Left lung (tissue), 10 donors: Measurements from ENCODE around the gene PEF1. TPM values are rescaled to one million over a fixed set of nuclear protein-coding genes. Genes with fewer than 3 reads are reported as not detected.

Experiments used
- ATAC-seq: fragments of 200-7000 bp; cut with Tn5 transposase; one replicate; pipeline ENCODE4 v1.9.1; 2020; ENCODE audit warnings: moderate library complexity
- DNase-seq, 4 donors: peaks; one replicate each; pipeline ENCODE4 v3.0.0-alpha.2; 2013 to 2020
- H3K27ac ChIP-seq, 2 donors: fragments of 200-600 bp; sonication (generic) in 1 of 2; one replicate each; pipeline versions ENCODE4 v1.5.0 to v1.8.0; 2020 to 2021
- H3K27me3 ChIP-seq, 2 donors: fragments of 200-600 bp; sonication (generic) in 1 of 2; one replicate each; pipeline versions ENCODE4 v1.5.0 to v1.8.0; 2020 to 2021
- H3K36me3 ChIP-seq, 2 donors: fragments of 200-600 bp; sonication (generic) in 1 of 2; one replicate each; pipeline versions ENCODE4 v1.5.0 to v1.8.0; 2020 to 2021
- H3K4me1 ChIP-seq, 2 donors: fragments of 200-600 bp; one replicate each; pipeline ENCODE4 v1.8.0; 2021
- H3K4me3 ChIP-seq, 2 donors: fragments of 200-600 bp; sonication (generic) in 1 of 2; one replicate each; pipeline versions ENCODE4 v1.5.0 to v1.8.0; 2020 to 2021; ENCODE audit warnings: mild to moderate bottlenecking in 1 of 2
- H3K9me3 ChIP-seq, 2 donors: fragments of 200-600 bp; sonication (generic) in 1 of 2; one replicate each; pipeline versions ENCODE4 v1.5.0 to v1.8.0; 2020 to 2021
- intact Hi-C, 2 donors: fragments of 100-400 bp; cut with DNase I; formaldehyde crosslinking; loops; one replicate each; pipeline versions ENCODE4 v1.11.2 to v1.14.2; 2022
- polyA plus RNA-seq, 6 donors: library from polyadenylated mRNA; unstranded; fragments of 120-200 nt; gene quantifications; one replicate each; pipeline ENCODE4 v1.2.1, GENCODE V29; 2013; ENCODE audit not compliant: insufficient read length in 6 of 6
- total RNA-seq, 2 donors: library from RNA; stranded (reverse); fragmentation: NEBNext Ultra II Directional; extraction: Animal tissue kit (Norgen Biotek cat#: 25700); gene quantifications; one replicate each; pipeline ENCODE4 v1.2.1, GENCODE V29; 2021
- TF ChIP-seq, protein P1 (sequence below), 2 donors: fragments of 200-600 bp; sonication (generic) in 1 of 2; IDR thresholded peaks; one replicate each; pipeline versions ENCODE4 v1.5.0 to v1.8.0; 2021; ENCODE audit warnings: antibody characterized with exemption in 2 of 2
- donor health status: DM: no; HTN: yes; CAD: no.
- donor health status: DM: no; HTN: no; CAD: no.

Gene PEF1
- total and polyA plus RNA-seq, 8 donors, result 55.4 to 75.8 (median 64.3) TPM

DNA sequence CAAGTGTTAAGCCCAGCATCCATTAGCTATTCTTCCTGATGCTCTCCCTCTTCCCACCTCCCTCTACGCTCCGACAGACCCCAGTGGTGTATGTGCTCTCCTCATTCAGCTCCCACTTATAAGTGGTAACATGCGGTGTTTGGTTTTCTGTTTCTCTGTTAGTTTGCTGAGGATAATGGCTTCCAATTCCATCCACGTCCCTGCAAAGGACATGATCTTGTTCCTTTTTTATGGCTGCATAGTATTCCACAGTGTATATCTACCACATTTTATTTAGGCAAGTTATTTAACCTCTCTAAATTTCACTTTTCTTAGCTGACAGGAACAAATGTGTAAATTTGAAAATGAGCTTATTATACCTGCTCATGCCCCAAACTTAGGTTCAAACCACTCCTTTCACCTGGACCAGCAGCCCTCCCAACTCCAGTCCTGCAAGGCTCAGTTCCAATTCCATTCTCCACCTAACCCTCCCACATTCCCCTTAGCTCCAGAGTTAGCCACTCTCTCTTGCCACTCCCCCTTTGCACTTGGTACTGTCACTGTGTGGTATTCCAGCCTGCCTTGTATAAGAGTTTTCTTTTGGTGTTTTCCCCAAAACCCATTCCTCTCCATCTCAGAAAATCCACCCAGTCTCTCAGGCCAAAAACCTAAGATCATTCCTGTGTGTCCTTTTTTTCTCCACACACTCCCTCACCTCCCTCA, 1.7 kb upstream of the PEF1 start:
- H3K4me1 ChIP-seq, result peaks cover 13 to 34% of the 10 kb centered on the region in 2 donors
- DNase-seq, result no peak
- H3K27me3 ChIP-seq, result no peaks in the 10 kb centered on the region
- H3K36me3 ChIP-seq, result no peaks in the 10 kb centered on the region
- intact Hi-C loops, result no loop called here
- H3K4me3 ChIP-seq, result no peak overlapping the region
- TF ChIP-seq, protein P1, sequence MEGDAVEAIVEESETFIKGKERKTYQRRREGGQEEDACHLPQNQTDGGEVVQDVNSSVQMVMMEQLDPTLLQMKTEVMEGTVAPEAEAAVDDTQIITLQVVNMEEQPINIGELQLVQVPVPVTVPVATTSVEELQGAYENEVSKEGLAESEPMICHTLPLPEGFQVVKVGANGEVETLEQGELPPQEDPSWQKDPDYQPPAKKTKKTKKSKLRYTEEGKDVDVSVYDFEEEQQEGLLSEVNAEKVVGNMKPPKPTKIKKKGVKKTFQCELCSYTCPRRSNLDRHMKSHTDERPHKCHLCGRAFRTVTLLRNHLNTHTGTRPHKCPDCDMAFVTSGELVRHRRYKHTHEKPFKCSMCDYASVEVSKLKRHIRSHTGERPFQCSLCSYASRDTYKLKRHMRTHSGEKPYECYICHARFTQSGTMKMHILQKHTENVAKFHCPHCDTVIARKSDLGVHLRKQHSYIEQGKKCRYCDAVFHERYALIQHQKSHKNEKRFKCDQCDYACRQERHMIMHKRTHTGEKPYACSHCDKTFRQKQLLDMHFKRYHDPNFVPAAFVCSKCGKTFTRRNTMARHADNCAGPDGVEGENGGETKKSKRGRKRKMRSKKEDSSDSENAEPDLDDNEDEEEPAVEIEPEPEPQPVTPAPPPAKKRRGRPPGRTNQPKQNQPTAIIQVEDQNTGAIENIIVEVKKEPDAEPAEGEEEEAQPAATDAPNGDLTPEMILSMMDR (IDR thresholded peaks at IDR 0.05), result no peak
- ATAC-seq, result no peak
- no peaks in the 10 kb centered on the region for H3K9me3 ChIP-seq
- H3K27ac ChIP-seq, result no peak overlapping the region

DNA sequence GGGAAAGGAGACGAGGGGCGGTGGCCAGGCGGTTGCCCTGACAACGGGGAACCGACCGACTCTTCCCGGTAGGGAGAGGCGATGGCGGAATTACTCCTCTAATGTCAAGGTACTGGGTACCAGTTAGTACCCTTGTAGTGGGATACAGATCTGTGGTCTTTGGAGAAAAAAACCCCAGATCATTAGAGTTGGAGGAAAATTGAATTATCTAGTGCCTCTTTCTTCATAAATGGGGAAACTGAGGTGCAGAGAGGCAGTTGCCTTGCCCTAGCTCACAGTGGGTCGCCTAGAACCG, 545 bp upstream of the PEF1 start:
- Histone ChIP-seq H3K27me3 (no peaks in the 10 kb centered on the region), H3K27ac (peak overlapping the region; percentile 97 to 98), H3K36me3 (no peaks in the 10 kb centered on the region), H3K4me3 (peak overlapping the region; percentile 70 to 72), H3K9me3 (no peaks in the 10 kb centered on the region), H3K4me1 (peaks cover 14 to 46% of the 10 kb centered on the region in 2 donors)
- DNase-seq (peak in 1 of 4 donors; percentile 94), ATAC-seq (no peak)
- intact Hi-C loops, result no loop called here
- TF ChIP-seq, protein P1 (IDR thresholded peaks at IDR 0.05), result no peak

DNA sequence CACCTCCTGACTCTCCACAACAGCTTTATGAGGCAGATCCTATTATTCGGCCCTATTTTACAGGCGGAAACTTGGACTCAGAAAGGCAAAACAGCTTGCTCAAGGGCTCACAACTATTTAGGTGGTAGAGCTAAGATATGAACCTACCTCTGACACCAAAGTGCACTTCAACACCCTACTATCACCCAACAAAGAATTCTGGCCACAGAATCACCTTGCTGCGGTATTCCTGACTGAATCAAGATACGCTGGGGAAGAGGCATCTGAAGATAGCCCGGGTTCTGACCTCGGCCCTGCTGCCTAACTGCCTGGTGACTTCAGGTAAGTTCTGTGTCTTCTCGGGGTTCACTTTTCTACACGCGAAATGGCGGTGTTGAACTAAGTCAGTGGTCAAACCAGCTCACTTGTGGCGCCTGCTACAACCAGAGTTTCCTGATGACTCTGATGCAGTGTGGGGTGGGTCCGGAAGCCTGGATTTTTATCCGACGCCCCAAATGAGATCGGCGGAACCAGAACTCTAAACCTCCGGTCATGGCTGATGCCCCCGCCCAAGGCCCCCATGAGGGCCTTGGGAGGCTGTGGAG, 608 bp downstream of the PEF1 start:
- Histone ChIP-seq H3K4me3 (peak overlapping the region; percentile 70 to 72), H3K36me3 (no peaks in the 10 kb centered on the region), H3K4me1 (peaks cover 23 to 58% of the 10 kb centered on the region in 2 donors), H3K9me3 (no peaks in the 10 kb centered on the region), H3K27me3 (no peaks in the 10 kb centered on the region), H3K27ac (peak overlapping the region; percentile 97 to 98)
- ATAC-seq (no peak), DNase-seq (no peak)
- intact Hi-C loops, result no loop called here
- TF ChIP-seq, protein P1 (IDR thresholded peaks at IDR 0.05), result no peak

DNA sequence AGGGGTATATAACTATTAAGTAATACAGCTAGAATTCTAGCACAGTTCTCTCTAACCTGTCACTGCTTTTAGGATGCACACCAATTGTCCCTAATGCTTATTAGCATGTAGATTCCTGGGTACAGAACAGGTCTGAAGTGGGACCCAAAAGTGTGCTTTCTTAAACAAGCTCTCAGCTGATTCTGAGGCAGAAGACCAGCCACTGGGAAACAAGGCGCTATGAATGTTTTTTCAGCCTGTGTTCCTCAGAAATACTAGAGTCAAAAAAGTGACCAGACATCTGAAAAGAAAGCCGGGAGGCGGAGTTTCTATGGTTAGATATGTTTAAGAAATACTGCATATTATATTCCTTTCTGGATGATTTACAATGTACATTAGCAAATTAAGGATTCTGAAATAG, 1.8 kb downstream of the PEF1 start:
- DNase-seq (no peak), ATAC-seq (no peak)
- H3K4me1 ChIP-seq, result peaks cover 23 to 70% of the 10 kb centered on the region in 2 donors
- no peaks in the 10 kb centered on the region for H3K36me3 ChIP-seq
- H3K9me3 ChIP-seq, result no peaks in the 10 kb centered on the region
- TF ChIP-seq, protein P1 (IDR thresholded peaks at IDR 0.05), result no peak
- intact Hi-C loops, result no loop called here
- no peak overlapping the region for H3K27ac ChIP-seq
- H3K27me3 ChIP-seq, result no peaks in the 10 kb centered on the region
- no peak overlapping the region for H3K4me3 ChIP-seq

DNA sequence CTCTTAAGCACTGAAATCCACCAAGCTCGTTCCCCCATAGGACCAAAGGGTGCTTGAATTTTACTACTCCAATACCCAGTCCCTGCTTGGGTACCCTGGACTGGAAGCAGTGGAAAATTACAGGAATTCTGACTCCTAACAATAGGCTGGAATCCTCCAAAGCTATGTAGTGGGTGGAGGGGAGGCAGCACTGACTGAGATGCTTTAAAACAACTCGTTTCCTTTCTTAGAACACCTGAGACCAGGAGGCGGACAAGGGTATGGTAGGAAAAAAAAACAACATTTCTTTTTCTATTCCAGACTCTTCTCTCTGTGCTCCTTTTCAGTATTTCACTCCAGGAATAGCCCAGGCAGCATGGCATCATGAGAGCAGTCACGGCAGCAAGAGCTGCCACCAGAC, 2.3 kb downstream of the PEF1 start:
- ATAC-seq (no peak), DNase-seq (no peak)
- Histone ChIP-seq H3K27me3 (no peaks in the 10 kb centered on the region), H3K36me3 (no peaks in the 10 kb centered on the region), H3K4me1 (peaks cover 23 to 75% of the 10 kb centered on the region in 2 donors), H3K9me3 (no peaks in the 10 kb centered on the region), H3K4me3 (no peak overlapping the region), H3K27ac (no peak overlapping the region)
- TF ChIP-seq, protein P1 (IDR thresholded peaks at IDR 0.05), result no peak
- intact Hi-C loops, result no loop called here
